Heart right ventricle (tissue), 16 donors: ENCODE results near the gene NMUR1. TPM values are rescaled to one million over a fixed set of nuclear protein-coding genes. Genes with fewer than 3 reads are reported as not detected.

Source experiments
- ATAC-seq, 8 donors: fragments of 200-7000 bp; cut with Tn5 transposase; one replicate each; pipeline ENCODE4 v1.9.1; 2020; ENCODE audit warnings: mild to moderate bottlenecking in 8 of 8, moderate library complexity in 8 of 8, moderate number of reproducible peaks in 1 of 8
- DNase-seq, 2 donors: peaks; one replicate each; pipeline ENCODE4 v3.0.0-alpha.2; 2020
- H3K27ac ChIP-seq, 10 donors: fragments of 200-600 bp; sonication (generic) in 2 of 10; one replicate each; pipeline versions ENCODE4 v1.5.0 to v1.8.0; 2020 to 2022; ENCODE audit warnings: mild to moderate bottlenecking in 3 of 10
- H3K27me3 ChIP-seq, 7 donors: fragments of 200-600 bp; one replicate each; pipeline ENCODE4 v1.8.0; 2021 to 2022; ENCODE audit warnings: mild to moderate bottlenecking in 2 of 7
- H3K36me3 ChIP-seq, 9 donors: fragments of 200-600 bp; sonication (generic) in 1 of 9; one replicate each; pipeline versions ENCODE4 v1.5.0 to v1.8.0; 2020 to 2022; ENCODE audit warnings: mild to moderate bottlenecking in 2 of 9
- H3K4me1 ChIP-seq, 9 donors: fragments of 200-600 bp; sonication (generic) in 1 of 9; one replicate each; pipeline versions ENCODE4 v1.5.0 to v1.8.0; 2020 to 2022; ENCODE audit warnings: mild to moderate bottlenecking in 4 of 9
- H3K4me3 ChIP-seq, 10 donors: fragments of 200-600 bp; sonication (generic) in 2 of 10; one replicate each; pipeline versions ENCODE4 v1.5.0 to v1.8.0; 2020 to 2022; ENCODE audit warnings: mild to moderate bottlenecking in 7 of 10, moderate library complexity in 2 of 10
- H3K9me3 ChIP-seq, 11 donors: fragments of 200-600 bp in 10 of 11; sonication (generic) in 2 of 11; one replicate each; pipeline versions ENCODE4 v1.5.0 to v1.8.0; 2013 to 2022; ENCODE audit warnings: mild to moderate bottlenecking in 2 of 11, control low read depth in 1 of 11, moderate library complexity in 1 of 11
- WGBS, 2 donors: extraction: QIAGEN DNeasy Blood & Tissue Kit; methylation state at CpG; one replicate each; pipeline ENCODE4 v1.1.7; 2013; ENCODE audit warnings: inconsistent platforms in 1 of 2; 5-methylcytosine and 5-hydroxymethylcytosine counted together
- intact Hi-C, 10 donors: fragments of 100-400 bp; cut with DNase I; formaldehyde crosslinking; loops; one replicate each; pipeline versions ENCODE4 v1.11.1 to v1.14.2; 2022
- polyA plus RNA-seq, 2 donors: library from polyadenylated mRNA; stranded (reverse); fragments of 200-250 nt; gene quantifications; one replicate each; pipeline ENCODE4 v1.2.3, GENCODE V29; 2013
- total RNA-seq, 10 donors: library from RNA; stranded (reverse); fragmentation: NEBNext Ultra II Directional in 3 of 10; extraction: Animal tissue kit (Norgen Biotek cat#: 25700) in 3 of 10; gene quantifications; one replicate each; pipeline versions ENCODE4 v1.2.1 to v1.2.4, GENCODE V29; 2021 to 2023
- TF ChIP-seq, protein P1 (sequence below), 9 donors: fragments of 200-600 bp; sonication (generic) in 2 of 9; IDR thresholded peaks; one replicate each; pipeline versions ENCODE4 v1.5.0 to v1.8.0; 2021 to 2022; ENCODE audit warnings: antibody characterized with exemption in 9 of 9, mild to moderate bottlenecking in 5 of 9, moderate library complexity in 1 of 9
- donor health status: Arrhythmogenic right ventricular cardiomyopathy.
- donor health status: ischemic (EF 13 %, LVEDD 7.1; RV severe dilation, severe dysfunction).
- donor health status: healthy with polysubstance abuse.
- donor health status: DM: no; HTN: yes; CAD: no.
- donor health status: DM: no; HTN: no; CAD: no.
- donor health status: ischemic (EF 25% LVEDD 6.9; RV normal size, moderate dysfunction).
- donor health status: ischemic (EF 25% LVEDD 5.7; RV mildly dilated, moderate dysfunction).
- donor health status: healthy.
- donor health status: DM: yes; HTN: yes; CAD: no.
- donor health status: Ischemic cardiomyopathy.
- donor health status: ischemic (EF 35%, LVEDD 5.7; RV mildly dilated, moderate dysfunction).
- donor health status: nonischemic (EF 11% LVEDD 7.7; RV severe dilation, severe dysfunction).
- donor health status: DM: yes; HTN: yes; CAD: no.
- donor health status: PGD.
- donor health status: ischemic (EF 29% LVEDD 5.4; RV normal size, mild dysfunction).
- donor health status: nonischemic (EF 23%, LVEDD 6.1; RV moderate dilation, normal function).

NMUR1 gene
- total and polyA plus RNA-seq, 12 donors = 0.10 to 0.82 (median 0.35) TPM; not detected in 1

- Histone ChIP-seq H3K4me1 (peaks cover 0 to 17% (median 0%) of the 10 kb centered on the region in 9 donors), H3K27me3 (peaks cover 0 to 33% (median 3%) of the 10 kb centered on the region in 7 donors), H3K4me3 (no peak overlapping the region), H3K36me3 (no peaks in the 10 kb centered on the region), H3K9me3 (no peaks in the 10 kb centered on the region), H3K27ac (no peak overlapping the region)
- TF ChIP-seq, protein P1, sequence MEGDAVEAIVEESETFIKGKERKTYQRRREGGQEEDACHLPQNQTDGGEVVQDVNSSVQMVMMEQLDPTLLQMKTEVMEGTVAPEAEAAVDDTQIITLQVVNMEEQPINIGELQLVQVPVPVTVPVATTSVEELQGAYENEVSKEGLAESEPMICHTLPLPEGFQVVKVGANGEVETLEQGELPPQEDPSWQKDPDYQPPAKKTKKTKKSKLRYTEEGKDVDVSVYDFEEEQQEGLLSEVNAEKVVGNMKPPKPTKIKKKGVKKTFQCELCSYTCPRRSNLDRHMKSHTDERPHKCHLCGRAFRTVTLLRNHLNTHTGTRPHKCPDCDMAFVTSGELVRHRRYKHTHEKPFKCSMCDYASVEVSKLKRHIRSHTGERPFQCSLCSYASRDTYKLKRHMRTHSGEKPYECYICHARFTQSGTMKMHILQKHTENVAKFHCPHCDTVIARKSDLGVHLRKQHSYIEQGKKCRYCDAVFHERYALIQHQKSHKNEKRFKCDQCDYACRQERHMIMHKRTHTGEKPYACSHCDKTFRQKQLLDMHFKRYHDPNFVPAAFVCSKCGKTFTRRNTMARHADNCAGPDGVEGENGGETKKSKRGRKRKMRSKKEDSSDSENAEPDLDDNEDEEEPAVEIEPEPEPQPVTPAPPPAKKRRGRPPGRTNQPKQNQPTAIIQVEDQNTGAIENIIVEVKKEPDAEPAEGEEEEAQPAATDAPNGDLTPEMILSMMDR (IDR thresholded peaks at IDR 0.05) = no peak
- 75 to 77% methylated on average over 16 of the region's 16 CpGs for WGBS, 2 donors
- intact Hi-C loops = loop anchor here in 4 of 10 donors (5.0 kb wide), 2 partner anchors 33 to 78 kb away; no protein-coding TSS in a partner anchor
- peak in 4 of 8 donors; percentile 37 to 59 (median 47) for ATAC-seq
- DNase-seq = peak in 1 of 2 donors; percentile 46
Measured at GRCh38 chr2:231524477-231525247, 5.6 kb downstream of the NMUR1 start.

DNA sequence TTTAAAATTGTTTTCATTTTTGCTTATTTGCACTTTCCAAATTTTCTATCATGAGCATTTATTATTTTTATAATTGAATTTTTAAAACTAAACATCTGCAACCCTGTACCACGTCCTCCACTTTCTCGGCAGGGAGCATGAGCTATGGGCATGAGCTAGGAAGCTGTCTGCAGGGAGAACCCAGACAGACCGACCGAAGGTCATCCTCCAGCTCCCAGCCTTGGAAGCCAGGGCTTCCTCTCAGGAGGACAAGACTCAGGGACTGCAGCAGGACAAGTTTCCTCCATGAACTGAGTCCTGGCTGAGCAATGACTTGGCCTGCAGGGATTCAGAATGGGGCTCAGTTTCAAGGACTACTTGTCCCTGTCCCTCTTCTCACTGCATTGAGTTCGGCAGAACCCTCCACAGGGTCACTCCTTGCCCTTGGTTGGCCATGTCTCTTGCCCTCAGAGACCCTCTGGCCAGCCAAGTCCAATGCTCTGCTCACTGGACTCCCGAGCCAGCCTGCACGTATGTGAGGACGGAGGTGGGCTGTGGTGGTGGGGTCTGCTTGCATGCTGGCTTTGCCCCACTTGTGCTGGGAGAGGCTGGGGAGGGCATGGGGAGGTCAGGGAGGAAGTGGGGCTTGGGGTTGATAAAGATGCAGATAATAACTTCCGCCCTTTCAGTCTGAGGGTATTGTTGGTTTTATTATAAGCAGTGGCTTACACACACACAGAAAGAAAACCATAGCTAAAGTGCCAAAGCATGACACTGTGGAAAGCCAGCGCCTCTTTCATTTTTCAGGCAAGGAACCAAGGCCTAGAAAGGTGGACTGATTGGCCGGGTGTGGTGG lies 6.6 kb downstream of the NMUR1 start:
- DNase-seq (no peak), ATAC-seq (no peak)
- no peaks in the 10 kb centered on the region for H3K9me3 ChIP-seq
- TF ChIP-seq, protein P1 (IDR thresholded peaks at IDR 0.05) = no peak
- H3K36me3 ChIP-seq = no peaks in the 10 kb centered on the region
- peaks cover 0 to 16% (median 0%) of the 10 kb centered on the region in 9 donors for H3K4me1 ChIP-seq
- H3K4me3 ChIP-seq = no peak overlapping the region
- no peak overlapping the region for H3K27ac ChIP-seq
- 56 to 70% methylated on average over 11 of the region's 11 CpGs for WGBS, 2 donors
- H3K27me3 ChIP-seq = peaks cover 0 to 23% (median 0%) of the 10 kb centered on the region in 7 donors
- intact Hi-C loops = loop anchor here in 4 of 10 donors (5.0 kb wide), 2 partner anchors 34 to 79 kb away; no protein-coding TSS in a partner anchor

DNA sequence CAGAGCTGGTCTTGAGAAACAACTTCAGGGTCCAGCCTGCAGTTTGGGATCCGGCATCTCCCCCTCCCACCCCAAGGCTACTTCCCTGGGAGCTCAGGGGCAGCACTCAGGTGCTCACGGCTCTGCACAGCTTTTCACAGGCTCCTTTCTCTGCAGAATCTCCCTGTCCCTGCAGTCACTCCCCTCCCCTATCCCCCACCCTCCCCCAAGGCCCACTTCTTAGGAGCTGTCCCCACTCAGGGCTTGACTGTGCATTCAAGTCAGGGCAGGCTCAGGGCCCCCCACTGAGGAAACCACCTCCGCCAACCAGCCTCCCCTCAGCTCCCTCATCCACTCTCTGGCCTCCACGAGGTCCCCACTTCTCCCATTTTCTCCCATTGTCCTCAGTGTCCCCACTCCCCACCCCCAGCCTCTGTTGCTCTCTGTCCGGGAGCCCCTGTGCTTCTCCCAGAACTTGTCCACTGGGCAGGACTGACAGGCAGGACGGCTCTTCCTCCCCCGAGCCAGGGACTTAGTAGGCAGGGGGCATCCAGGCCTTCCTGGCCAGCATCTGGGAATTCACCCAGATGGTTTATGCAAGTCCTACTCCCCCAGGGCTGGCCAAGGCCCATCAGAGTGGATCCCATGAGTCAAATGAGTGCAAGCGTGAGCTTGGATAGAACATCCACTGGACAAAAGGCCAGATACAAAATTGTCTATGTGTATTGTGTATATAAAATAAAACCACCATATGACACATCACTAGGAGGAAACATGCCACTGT lies 7.6 kb downstream of the NMUR1 start:
- ATAC-seq (no peak), DNase-seq (no peak)
- peaks cover 0 to 14% (median 0%) of the 10 kb centered on the region in 7 donors for H3K27me3 ChIP-seq
- TF ChIP-seq, protein P1 (IDR thresholded peaks at IDR 0.05) = no peak
- intact Hi-C loops = loop anchor here in 4 of 10 donors (5.0 kb wide), 2 partner anchors 35 to 80 kb away; no protein-coding TSS in a partner anchor
- H3K27ac ChIP-seq = no peak overlapping the region
- 84 to 87% methylated on average over 8 of the region's 8 CpGs for WGBS, 2 donors
- peaks cover 0 to 16% (median 0%) of the 10 kb centered on the region in 9 donors for H3K4me1 ChIP-seq
- no peak overlapping the region for H3K4me3 ChIP-seq
- no peaks in the 10 kb centered on the region for H3K36me3 ChIP-seq
- H3K9me3 ChIP-seq = no peaks in the 10 kb centered on the region
